GM18511 (cell line): Measurements from ENCODE around the gene OOSP4B.
"Not testable (repeated sequence)": the region's sequence is repeated elsewhere in the genome, so short reads cannot be mapped to it uniquely, and the experiment has no call there.

Experiments used
- ATAC-seq: cut with Tn5 transposase; IDR thresholded peaks from one replicate; pipeline ENCODE4 v1.9.1; 2021; ENCODE audit warnings: mild to moderate bottlenecking, moderate library complexity; ENCODE audit not compliant: unreplicated experiment

The OOSP4B gene

GRCh38 chr11:60059052-60059451 is 42.1 kb downstream of the OOSP4B start:
- no peak for ATAC-seq

GRCh38 chr11:60059521-60060240 is 42.7 kb downstream of the OOSP4B start:
- no peak for ATAC-seq

GRCh38 chr11:60064111-60064510 is 47.1 kb downstream of the OOSP4B start:
- ATAC-seq: no peak

- ATAC-seq: no peak
These were observed 48.8 kb downstream of the OOSP4B start for GRCh38 chr11:60065801-60066200.

- no peak for ATAC-seq
These were observed 52.5 kb downstream of the OOSP4B start for GRCh38 chr11:60069450-60069849.

GRCh38 chr11:60071644-60072043 is 54.7 kb downstream of the OOSP4B start:
- ATAC-seq: not testable (repeated sequence)

GRCh38 chr11:60077216-60077817 is 60.3 kb downstream of the OOSP4B start:
- no peak for ATAC-seq

GRCh38 chr11:60077981-60078380 is 61.0 kb downstream of the OOSP4B start:
- ATAC-seq: no peak

GRCh38 chr11:60078745-60079144 is 61.8 kb downstream of the OOSP4B start:
- no peak for ATAC-seq

GRCh38 chr11:60080535-60080934 is 63.6 kb downstream of the OOSP4B start:
- ATAC-seq: no peak
